ACC112 (cell line): Measurements from ENCODE around the gene EIF4E1B.
A peak's percentile ranks its signal among the peaks of the same experiment; 100 is the strongest.

Source experiments
- H2AFZ ChIP-seq: fragments of 200-600 bp; sonication (generic); one replicate; pipeline ENCODE4 v1.6.0; 2017; ENCODE audit warnings: antibody characterized with exemption, low read length; ENCODE audit not compliant: unreplicated experiment
- H3K27ac ChIP-seq: fragments of 200-600 bp; sonication (generic); 2 replicates; pipeline ENCODE4 v1.5.1; 2014; ENCODE audit warnings: low read depth, mild to moderate bottlenecking, antibody characterized with exemption, low read length, moderate library complexity
- H3K27me3 ChIP-seq: fragments of 200-600 bp; sonication (generic); 2 replicates; pipeline ENCODE4 v1.6.1; 2014; ENCODE audit warnings: mild to moderate bottlenecking, antibody characterized with exemption, low read length, moderate library complexity, mixed read lengths; ENCODE audit not compliant: insufficient read depth
- H3K36me3 ChIP-seq: fragments of 200-600 bp; sonication (generic); 2 replicates; pipeline ENCODE4 v1.6.1; 2016; ENCODE audit warnings: mild to moderate bottlenecking, antibody characterized with exemption, low read length, moderate library complexity, mixed read lengths; ENCODE audit not compliant: insufficient read depth
- H3K4me1 ChIP-seq: fragments of 200-600 bp; sonication (generic); one replicate; pipeline ENCODE4 v1.6.1; 2016; ENCODE audit warnings: low read length, mixed read lengths; ENCODE audit not compliant: insufficient read depth, unreplicated experiment, control insufficient read depth
- H3K4me3 ChIP-seq: fragments of 200-600 bp; sonication (generic); 2 replicates; pipeline ENCODE4 v1.5.1; 2014; ENCODE audit warnings: mild to moderate bottlenecking, low read depth, low read length
- H3K79me2 ChIP-seq: fragments of 200-600 bp; sonication (generic); one replicate; pipeline ENCODE4 v1.6.0; 2016; ENCODE audit warnings: low read length; ENCODE audit not compliant: control insufficient read depth, unreplicated experiment, insufficient read depth

Gene EIF4E1B

GRCh38 chr5:176628406-176629228, 1.9 kb upstream of the EIF4E1B start:
- peaks cover 63% of the 10 kb centered on the region for H3K27me3 ChIP-seq
- H3K27ac ChIP-seq = no peak overlapping the region
- no peak overlapping the region for H3K4me3 ChIP-seq
- H3K79me2 ChIP-seq = no peaks in the 10 kb centered on the region
- H2AFZ ChIP-seq = no peak overlapping the region
- H3K4me1 ChIP-seq = peaks cover 4% of the 10 kb centered on the region
- H3K36me3 ChIP-seq = no peaks in the 10 kb centered on the region

GRCh38 chr5:176629317-176629852, 1.1 kb upstream of the EIF4E1B start:
- Histone ChIP-seq H3K27me3 (peaks cover 66% of the 10 kb centered on the region), H3K4me3 (peak overlapping the region; percentile 71; the same call in 1 of the 2 replicates), H2AFZ (no peak overlapping the region), H3K27ac (no peak overlapping the region), H3K36me3 (no peaks in the 10 kb centered on the region), H3K4me1 (peaks cover 4% of the 10 kb centered on the region), H3K79me2 (no peaks in the 10 kb centered on the region)

- Histone ChIP-seq H2AFZ (no peak overlapping the region), H3K4me3 (peak overlapping the region; percentile 71), H3K27me3 (peaks cover 66% of the 10 kb centered on the region), H3K79me2 (no peaks in the 10 kb centered on the region), H3K27ac (no peak overlapping the region), H3K36me3 (no peaks in the 10 kb centered on the region), H3K4me1 (peaks cover 4% of the 10 kb centered on the region)
Measured at GRCh38 chr5:176630681-176631222, 277 bp downstream of the EIF4E1B start.

- peaks cover 4% of the 10 kb centered on the region for H3K4me1 ChIP-seq
- peaks cover 73% of the 10 kb centered on the region for H3K27me3 ChIP-seq
Measured at GRCh38 chr5:176631383-176632200, 1.1 kb downstream of the EIF4E1B start.

GRCh38 chr5:176632745-176633144, 2.3 kb downstream of the EIF4E1B start:
- Histone ChIP-seq H3K36me3 (no peaks in the 10 kb centered on the region), H3K27me3 (peaks cover 77% of the 10 kb centered on the region), H3K27ac (no peak overlapping the region), H2AFZ (no peak overlapping the region), H3K4me3 (no peak overlapping the region), H3K4me1 (peaks cover 4% of the 10 kb centered on the region), H3K79me2 (no peaks in the 10 kb centered on the region)

More at GRCh38 chr5:176631383-176632200, 1.1 kb downstream of the EIF4E1B start:
- Histone ChIP-seq H3K36me3 (no peaks in the 10 kb centered on the region), H3K4me3 (no peak overlapping the region), H2AFZ (no peak overlapping the region), H3K79me2 (no peaks in the 10 kb centered on the region), H3K27ac (no peak overlapping the region)

- Histone ChIP-seq H3K27me3 (peaks cover 77% of the 10 kb centered on the region), H3K4me3 (no peak overlapping the region), H3K4me1 (peaks cover 4% of the 10 kb centered on the region), H2AFZ (no peak overlapping the region), H3K36me3 (no peaks in the 10 kb centered on the region), H3K79me2 (no peaks in the 10 kb centered on the region), H3K27ac (no peak overlapping the region)
Measured at GRCh38 chr5:176633598-176633997, 3.1 kb downstream of the EIF4E1B start.

- Histone ChIP-seq H3K27ac (no peak overlapping the region), H3K79me2 (no peaks in the 10 kb centered on the region), H3K36me3 (no peaks in the 10 kb centered on the region), H3K4me3 (no peak overlapping the region), H2AFZ (no peak overlapping the region), H3K27me3 (peaks cover 48% of the 10 kb centered on the region), H3K4me1 (no peaks in the 10 kb centered on the region)
Measured at GRCh38 chr5:176636426-176636825, 6.0 kb downstream of the EIF4E1B start.

GRCh38 chr5:176637556-176637955, 7.1 kb downstream of the EIF4E1B start:
- Histone ChIP-seq H2AFZ (no peak overlapping the region), H3K79me2 (no peaks in the 10 kb centered on the region), H3K27me3 (peaks cover 38% of the 10 kb centered on the region), H3K4me3 (no peak overlapping the region), H3K36me3 (no peaks in the 10 kb centered on the region), H3K4me1 (no peaks in the 10 kb centered on the region), H3K27ac (no peak overlapping the region)

GRCh38 chr5:176638437-176638836, 8.0 kb downstream of the EIF4E1B start:
- Histone ChIP-seq H3K36me3 (no peaks in the 10 kb centered on the region), H3K4me3 (no peak overlapping the region), H2AFZ (no peak overlapping the region), H3K27me3 (peaks cover 29% of the 10 kb centered on the region), H3K4me1 (no peaks in the 10 kb centered on the region), H3K27ac (no peak overlapping the region), H3K79me2 (no peaks in the 10 kb centered on the region)

- Histone ChIP-seq H3K4me1 (no peaks in the 10 kb centered on the region), H3K27ac (no peak overlapping the region)
Measured at GRCh38 chr5:176639208-176639607, 8.7 kb downstream of the EIF4E1B start.

More at GRCh38 chr5:176639208-176639607, 8.7 kb downstream of the EIF4E1B start:
- H3K4me3 ChIP-seq = no peak overlapping the region
- no peaks in the 10 kb centered on the region for H3K36me3 ChIP-seq
- peaks cover 21% of the 10 kb centered on the region for H3K27me3 ChIP-seq
- no peak overlapping the region for H2AFZ ChIP-seq
- no peaks in the 10 kb centered on the region for H3K79me2 ChIP-seq
